Activated naive CD4-positive, alpha-beta T cell treated with anti-CD3 and anti-CD28 coated beads, Interleukin-2, amount 10 ng/mL, durations not matched to agents 7 days and 5 days (primary cell): ENCODE results near the gene LPCAT2.
"Not testable (repeated sequence)": the region's sequence is repeated elsewhere in the genome, so short reads cannot be mapped to it uniquely, and the experiment has no call there.

Source experiments
- CTCF ChIA-PET: fragments of 350-600 bp; sonication (Branson Sonifier 250); formaldehyde crosslinking; loops from one replicate; lab custom pipeline; 2021; ENCODE audit warnings: antibody characterized with exemption; lab: Charles Lee
- DNase-seq: peaks from one replicate; pipeline ENCODE4 v3.0.0-alpha.2; 2020
- H3K27ac Mint-ChIP-seq: one replicate; pipeline ENCODE4 v1.8.0; 2021; ENCODE audit warnings: mild to moderate bottlenecking, moderate library complexity, mixed read lengths
- H3K27me3 Mint-ChIP-seq: one replicate; pipeline ENCODE4 v1.8.0; 2021; ENCODE audit warnings: mild to moderate bottlenecking, mixed read lengths
- H3K36me3 Mint-ChIP-seq: one replicate; pipeline ENCODE4 v1.8.0; 2021; ENCODE audit warnings: mixed read lengths
- H3K4me1 Mint-ChIP-seq: one replicate; pipeline ENCODE4 v1.8.0; 2021; ENCODE audit warnings: mixed read lengths
- H3K4me3 Mint-ChIP-seq: one replicate; pipeline ENCODE4 v1.8.0; 2021; ENCODE audit warnings: mild to moderate bottlenecking, moderate library complexity, mixed read lengths
- H3K9me3 Mint-ChIP-seq: one replicate; pipeline ENCODE4 v1.8.0; 2021; ENCODE audit warnings: mixed read lengths

Gene LPCAT2

GRCh38 chr16:55588799-55589198 lies 79.9 kb downstream of the LPCAT2 start:
- Mint-ChIP-seq H3K36me3 (no peaks in the 10 kb centered on the region), H3K9me3 (no peaks in the 10 kb centered on the region), H3K27me3 (no peaks in the 10 kb centered on the region), H3K4me1 (no peaks in the 10 kb centered on the region), H3K4me3 (no peak overlapping the region), H3K27ac (no peak overlapping the region)
- no peak for DNase-seq
- CTCF ChIA-PET, result no interaction called here

DNA sequence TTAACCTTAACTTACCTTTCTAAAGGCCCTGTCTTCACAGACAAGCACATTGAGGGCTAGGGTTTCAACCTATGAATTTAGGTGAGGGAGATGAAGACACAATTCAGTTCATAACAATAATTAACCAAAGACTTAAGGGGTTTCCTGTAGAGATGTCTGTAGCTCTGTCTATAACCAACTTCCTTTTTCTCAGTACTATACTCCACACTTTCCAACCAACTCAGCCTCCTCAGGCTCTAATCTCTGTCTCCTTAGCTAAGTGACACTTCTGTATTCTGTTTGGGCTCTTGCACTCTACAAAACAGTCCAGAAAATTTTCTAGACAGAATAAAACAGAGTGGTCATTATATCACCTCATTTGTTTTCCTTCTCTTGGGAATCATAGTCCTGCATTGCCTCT lies 83.4 kb downstream of the LPCAT2 start:
- Mint-ChIP-seq H3K27ac (no peak overlapping the region), H3K4me3 (no peak overlapping the region), H3K9me3 (no peaks in the 10 kb centered on the region), H3K36me3 (no peaks in the 10 kb centered on the region), H3K4me1 (no peaks in the 10 kb centered on the region), H3K27me3 (no peaks in the 10 kb centered on the region)
- CTCF ChIA-PET, result interaction anchor here (1.1 kb wide), 1 partner anchor 112 kb away, joined by 3 read pairs; no protein-coding TSS in a partner anchor
- no peak for DNase-seq

GRCh38 chr16:55597928-55598327 lies 89.1 kb downstream of the LPCAT2 start:
- H3K27ac Mint-ChIP-seq, result no peak overlapping the region
- no peaks in the 10 kb centered on the region for H3K27me3 Mint-ChIP-seq
- DNase-seq, result no peak
- H3K9me3 Mint-ChIP-seq, result no peaks in the 10 kb centered on the region
- H3K36me3 Mint-ChIP-seq, result no peaks in the 10 kb centered on the region
- CTCF ChIA-PET, result no interaction called here
- H3K4me3 Mint-ChIP-seq, result no peak overlapping the region
- H3K4me1 Mint-ChIP-seq, result no peaks in the 10 kb centered on the region

- Mint-ChIP-seq H3K27me3 (no peaks in the 10 kb centered on the region), H3K36me3 (no peaks in the 10 kb centered on the region), H3K27ac (no peak overlapping the region), H3K4me1 (no peaks in the 10 kb centered on the region), H3K4me3 (no peak overlapping the region), H3K9me3 (no peaks in the 10 kb centered on the region)
- DNase-seq, result no peak
- CTCF ChIA-PET, result no interaction called here
Observed at GRCh38 chr16:55605754-55606336, 97.0 kb downstream of the LPCAT2 start.

GRCh38 chr16:55613613-55614335 lies 104.9 kb downstream of the LPCAT2 start:
- Mint-ChIP-seq H3K27ac (no peak overlapping the region), H3K4me3 (no peak overlapping the region), H3K4me1 (no peaks in the 10 kb centered on the region), H3K27me3 (no peaks in the 10 kb centered on the region), H3K9me3 (no peaks in the 10 kb centered on the region), H3K36me3 (no peaks in the 10 kb centered on the region)
- CTCF ChIA-PET, result no interaction called here
- DNase-seq, result no peak

- Mint-ChIP-seq H3K27ac (no peak overlapping the region), H3K27me3 (no peaks in the 10 kb centered on the region), H3K36me3 (no peaks in the 10 kb centered on the region), H3K9me3 (no peaks in the 10 kb centered on the region), H3K4me1 (no peaks in the 10 kb centered on the region), H3K4me3 (no peak overlapping the region)
- CTCF ChIA-PET, result no interaction called here
- DNase-seq, result no peak
Observed at GRCh38 chr16:55615071-55615470, 106.2 kb downstream of the LPCAT2 start.

DNA sequence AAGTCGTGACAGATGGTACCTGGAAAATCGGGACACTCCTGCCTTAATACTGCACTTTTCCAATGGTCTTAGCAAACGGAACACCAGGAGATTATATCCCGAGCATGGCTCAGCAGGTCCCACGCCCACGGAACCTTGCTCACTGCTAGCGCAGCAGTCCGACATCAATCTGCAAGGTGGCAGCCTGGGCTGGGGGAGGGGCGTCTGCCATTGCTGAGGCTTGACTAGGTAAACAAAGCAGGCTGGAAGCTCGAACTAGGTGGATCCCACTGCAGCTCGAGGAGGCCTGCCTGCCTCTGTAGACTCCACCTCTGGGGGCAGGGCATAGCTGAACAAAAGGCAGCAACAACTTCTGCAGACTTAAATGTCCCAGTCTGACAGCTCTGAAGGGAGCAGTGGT lies 106.8 kb downstream of the LPCAT2 start:
- DNase-seq, H3K4me3 Mint-ChIP-seq, H3K27me3 Mint-ChIP-seq, CTCF ChIA-PET, H3K27ac Mint-ChIP-seq, H3K4me1 Mint-ChIP-seq, H3K36me3 Mint-ChIP-seq, H3K9me3 Mint-ChIP-seq: not testable (repeated sequence)

DNA sequence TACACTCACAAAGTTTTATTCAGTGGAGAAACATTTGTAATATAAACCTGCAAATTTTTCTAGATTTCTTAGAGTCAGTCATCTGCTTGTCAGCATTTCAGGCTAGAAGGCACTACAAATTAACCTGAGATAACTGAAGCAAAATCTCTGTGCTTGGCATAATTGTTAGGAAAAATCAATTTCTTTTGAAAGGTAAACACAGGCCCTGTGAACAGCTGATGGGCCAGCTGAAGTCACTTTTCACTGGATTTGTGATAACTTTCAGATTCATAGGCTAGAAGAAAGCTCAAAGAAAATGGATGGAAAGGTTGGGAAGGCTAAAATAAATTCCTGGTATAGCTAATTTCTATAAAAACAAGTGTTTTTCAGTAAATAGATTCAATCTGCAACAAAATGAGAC lies 112.9 kb downstream of the LPCAT2 start:
- CTCF ChIA-PET, result no interaction called here
- H3K4me3 Mint-ChIP-seq, result no peak overlapping the region
- no peaks in the 10 kb centered on the region for H3K36me3 Mint-ChIP-seq
- no peak for DNase-seq
- no peaks in the 10 kb centered on the region for H3K4me1 Mint-ChIP-seq
- H3K9me3 Mint-ChIP-seq, result no peaks in the 10 kb centered on the region
- no peaks in the 10 kb centered on the region for H3K27me3 Mint-ChIP-seq
- H3K27ac Mint-ChIP-seq, result no peak overlapping the region

DNA sequence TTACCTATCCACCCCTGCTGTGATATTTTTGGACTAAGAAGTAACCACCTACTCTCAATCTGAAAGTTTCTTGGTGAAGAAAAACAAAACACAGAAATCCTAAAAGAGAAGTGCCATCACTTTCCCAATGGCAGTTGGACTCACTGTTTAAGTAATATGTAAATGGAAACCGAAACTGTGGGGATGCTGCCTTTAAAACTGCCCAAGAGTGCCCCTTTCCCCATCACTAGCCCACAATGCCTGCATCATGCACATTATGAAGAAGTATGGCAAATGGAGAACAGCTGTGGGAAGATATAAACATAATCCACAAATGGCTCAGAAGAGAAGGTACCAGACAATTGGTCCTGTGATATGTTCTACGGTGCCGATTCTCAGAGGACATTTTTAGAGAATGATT lies 113.4 kb downstream of the LPCAT2 start:
- H3K4me3 Mint-ChIP-seq, result no peak overlapping the region
- no peak overlapping the region for H3K27ac Mint-ChIP-seq
- no peak for DNase-seq
- CTCF ChIA-PET, result no interaction called here
- H3K27me3 Mint-ChIP-seq, result no peaks in the 10 kb centered on the region
- H3K4me1 Mint-ChIP-seq, result no peaks in the 10 kb centered on the region
- H3K36me3 Mint-ChIP-seq, result no peaks in the 10 kb centered on the region
- no peaks in the 10 kb centered on the region for H3K9me3 Mint-ChIP-seq

DNA sequence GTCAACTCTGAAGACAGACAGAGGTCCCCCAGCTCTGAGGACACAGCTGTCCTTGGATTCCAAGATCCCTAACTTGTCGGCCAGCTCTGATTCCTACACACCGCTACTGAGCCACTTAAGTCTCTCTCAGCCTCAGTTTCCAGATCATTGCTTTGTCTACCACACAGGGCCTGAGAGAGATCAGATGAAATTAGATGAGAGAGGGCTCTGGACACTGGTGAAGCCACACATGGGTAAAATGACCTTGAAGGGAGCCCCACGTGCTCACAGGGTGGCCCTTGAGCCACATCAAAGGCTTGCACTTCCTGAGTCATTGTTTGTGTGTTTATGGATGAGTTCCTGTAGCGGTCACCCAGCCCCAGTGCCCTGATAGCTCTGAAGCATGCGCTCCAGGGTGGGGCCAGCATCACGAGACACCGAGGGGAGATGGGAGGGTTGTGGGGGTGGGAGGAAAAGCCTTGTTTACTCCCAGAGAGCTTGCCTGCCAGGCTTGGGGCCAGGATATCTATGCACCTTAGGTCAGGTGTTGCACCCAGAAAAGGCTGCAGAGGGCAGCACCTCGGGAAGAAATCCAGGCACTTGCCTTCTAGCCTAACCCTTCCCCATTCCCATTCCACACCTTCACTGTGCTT lies 114.2 kb downstream of the LPCAT2 start:
- no peaks in the 10 kb centered on the region for H3K9me3 Mint-ChIP-seq
- CTCF ChIA-PET, result no interaction called here
- H3K27ac Mint-ChIP-seq, result no peak overlapping the region
- no peak for DNase-seq
- no peaks in the 10 kb centered on the region for H3K36me3 Mint-ChIP-seq
- H3K27me3 Mint-ChIP-seq, result no peaks in the 10 kb centered on the region
- H3K4me3 Mint-ChIP-seq, result no peak overlapping the region
- no peaks in the 10 kb centered on the region for H3K4me1 Mint-ChIP-seq

DNA sequence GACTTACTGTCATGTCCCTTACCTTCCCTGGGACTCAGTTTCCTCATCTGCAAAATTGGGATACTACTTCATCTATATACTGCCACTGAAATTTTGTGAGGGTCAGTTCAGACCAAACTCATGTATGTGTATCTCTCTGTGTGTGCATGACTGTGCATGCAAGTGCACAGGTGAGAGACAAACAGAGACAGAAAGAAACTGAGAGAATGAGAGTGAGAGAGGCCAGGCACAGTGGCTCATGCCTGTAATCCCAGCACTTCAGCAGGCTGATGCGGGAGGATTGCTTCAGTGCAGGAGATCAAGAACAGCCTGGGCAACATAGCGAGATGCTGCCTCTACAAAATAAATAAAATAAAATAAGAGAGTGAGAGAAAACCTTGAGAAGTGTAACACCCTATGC lies 114.8 kb downstream of the LPCAT2 start:
- H3K36me3 Mint-ChIP-seq, result no peaks in the 10 kb centered on the region
- H3K9me3 Mint-ChIP-seq, result no peaks in the 10 kb centered on the region
- H3K4me1 Mint-ChIP-seq, result no peaks in the 10 kb centered on the region
- H3K4me3 Mint-ChIP-seq, result no peak overlapping the region
- CTCF ChIA-PET, result no interaction called here
- no peak for DNase-seq
- no peak overlapping the region for H3K27ac Mint-ChIP-seq
- H3K27me3 Mint-ChIP-seq, result no peaks in the 10 kb centered on the region

GRCh38 chr16:55624696-55625095 lies 115.8 kb downstream of the LPCAT2 start:
- Mint-ChIP-seq H3K36me3 (no peaks in the 10 kb centered on the region), H3K27me3 (no peaks in the 10 kb centered on the region), H3K4me3 (no peak overlapping the region), H3K27ac (no peak overlapping the region), H3K9me3 (no peaks in the 10 kb centered on the region), H3K4me1 (no peaks in the 10 kb centered on the region)
- CTCF ChIA-PET, result interaction anchor here (0.6 kb wide), 1 partner anchor 274 kb away, joined by 4 read pairs; no protein-coding TSS in a partner anchor
- no peak for DNase-seq

DNA sequence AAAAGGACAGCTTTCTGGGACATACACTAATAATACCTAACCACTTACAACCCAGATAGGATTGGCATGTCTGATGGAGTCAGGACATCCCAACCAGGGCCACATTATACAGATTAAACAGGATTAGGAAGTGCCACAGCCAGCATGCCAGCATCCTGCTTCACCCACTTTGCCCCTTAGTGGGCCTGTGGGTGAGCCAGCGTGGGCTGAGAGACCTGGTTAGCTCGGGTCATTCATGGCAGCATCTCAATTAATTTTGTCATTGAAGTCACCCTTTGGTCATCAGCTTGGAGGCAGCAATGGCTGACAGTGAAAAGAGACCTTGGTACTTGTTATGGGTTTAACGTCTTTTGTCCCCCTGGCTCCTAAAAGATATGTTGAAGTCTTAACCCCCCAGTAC lies 117.0 kb downstream of the LPCAT2 start:
- CTCF ChIA-PET, result no interaction called here
- Mint-ChIP-seq H3K9me3 (no peaks in the 10 kb centered on the region), H3K36me3 (no peaks in the 10 kb centered on the region), H3K27me3 (no peaks in the 10 kb centered on the region), H3K4me3 (no peak overlapping the region), H3K27ac (no peak overlapping the region), H3K4me1 (no peaks in the 10 kb centered on the region)
- DNase-seq, result no peak

- Mint-ChIP-seq H3K4me3 (no peak overlapping the region), H3K27me3 (no peaks in the 10 kb centered on the region), H3K36me3 (no peaks in the 10 kb centered on the region), H3K9me3 (no peaks in the 10 kb centered on the region), H3K4me1 (no peaks in the 10 kb centered on the region), H3K27ac (no peak overlapping the region)
- CTCF ChIA-PET, result no interaction called here
- no peak for DNase-seq
Observed at GRCh38 chr16:55628306-55628968, 119.6 kb downstream of the LPCAT2 start.

DNA sequence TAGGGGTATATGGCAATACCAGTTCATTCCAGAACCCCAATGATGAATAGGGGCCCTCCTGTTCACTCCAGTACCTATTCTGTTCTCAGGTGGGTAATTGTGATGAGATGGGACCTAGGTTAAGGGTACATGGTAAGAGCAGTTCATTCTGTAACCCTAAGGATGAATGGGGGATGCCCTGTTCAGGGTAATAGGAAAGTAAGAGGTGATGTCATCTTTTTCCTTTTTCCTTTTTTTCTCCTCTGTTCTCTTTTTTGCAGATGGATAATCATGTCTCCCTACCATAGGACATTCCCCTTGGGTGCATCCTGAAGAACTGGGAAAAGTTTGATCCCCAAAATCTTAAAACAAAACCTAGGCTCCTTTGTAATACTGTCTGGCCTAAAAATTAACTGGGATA lies 121.9 kb downstream of the LPCAT2 start:
- Mint-ChIP-seq H3K27ac (no peak overlapping the region), H3K4me1 (no peaks in the 10 kb centered on the region), H3K27me3 (no peaks in the 10 kb centered on the region), H3K4me3 (no peak overlapping the region), H3K9me3 (no peaks in the 10 kb centered on the region), H3K36me3 (no peaks in the 10 kb centered on the region)
- CTCF ChIA-PET, result no interaction called here
- DNase-seq, result no peak
